Tibial nerve (tissue), 4 donors: ENCODE data around the gene FNDC11. TPM values are rescaled to one million over a fixed set of nuclear protein-coding genes. Genes with fewer than 3 reads are reported as not detected.
"Not testable (repeated sequence)": the region's sequence is repeated elsewhere in the genome, so short reads cannot be mapped to it uniquely, and the experiment has no call there.

Source experiments
- DNase-seq, 2 donors: peaks; one replicate each; pipeline ENCODE4 v3.0.0-alpha.2; 2019; ENCODE audit warnings: low spot score in 2 of 2
- H3K27ac ChIP-seq, 4 donors: fragments of 200-600 bp; sonication (generic) in 3 of 4; one replicate each; pipeline ENCODE4 v1.5.1; 2017 to 2019; ENCODE audit warnings: mild to moderate bottlenecking in 1 of 4
- H3K27me3 ChIP-seq, 2 donors: fragments of 200-600 bp; sonication (generic) in 1 of 2; one replicate each; pipeline versions ENCODE4 v1.5.1 to v1.6.0; 2017 to 2019
- H3K36me3 ChIP-seq, 3 donors: fragments of 200-600 bp; sonication (generic); one replicate each; pipeline ENCODE4 v1.5.1; 2018 to 2019
- H3K4me1 ChIP-seq, 4 donors: fragments of 200-600 bp; sonication (generic) in 3 of 4; one replicate each; pipeline ENCODE4 v1.5.1; 2017 to 2019
- H3K4me3 ChIP-seq, 4 donors: fragments of 200-600 bp; sonication (generic) in 3 of 4; one replicate each; pipeline ENCODE4 v1.5.1; 2017 to 2019; ENCODE audit warnings: mild to moderate bottlenecking in 1 of 4, moderate library complexity in 1 of 4
- H3K9me3 ChIP-seq, 4 donors: fragments of 200-600 bp; sonication (generic) in 3 of 4; one replicate each; pipeline ENCODE4 v1.5.1; 2017 to 2019
- CTCF ChIP-seq, 5 experiments: fragments of 200-600 bp in 3 of 5; fragments of 450-650 bp in 2 of 5; sonication (generic) in 3 of 5; IDR thresholded peaks; one replicate each; pipeline ENCODE4 v1.5.1; 2016 to 2019; ENCODE audit warnings: antibody characterized with exemption in 5 of 5, mild to moderate bottlenecking in 3 of 5, moderate library complexity in 2 of 5
- EP300 ChIP-seq, 2 donors: sonication (generic); formaldehyde crosslinking; IDR thresholded peaks; one replicate each; pipeline ENCODE4 v1.6.1; 2017; ENCODE audit warnings: antibody characterized with exemption in 2 of 2, mild to moderate bottlenecking in 1 of 2
- POLR2A ChIP-seq, 2 donors: fragments of 450-650 bp; IDR thresholded peaks; one replicate each; pipeline ENCODE4 v1.6.1; 2017; ENCODE audit warnings: antibody characterized with exemption in 2 of 2, mild to moderate bottlenecking in 2 of 2, moderate library complexity in 2 of 2
- WGBS, 2 donors: methylation state at CpG; one replicate each; pipeline ENCODE4 v1.1.5; 2018; 5-methylcytosine and 5-hydroxymethylcytosine counted together
- total RNA-seq, 4 donors: library from RNA; depleted of rRNA; stranded (reverse); fragments of >200 nt; gene quantifications; one replicate each; pipeline ENCODE4 v1.1.0, GENCODE V29; 2016

The FNDC11 gene
- total RNA-seq, 4 donors from 2014 or later, result 0.21 to 1.4 (median 0.30) TPM; not detected in 1

GRCh38 chr20:63558804-63559484 lies 5.0 kb downstream of the FNDC11 start:
- Histone ChIP-seq H3K27me3 (no peaks in the 10 kb centered on the region), H3K27ac (no peak overlapping the region), H3K4me1 (peaks cover 0 to 5% (median 4%) of the 10 kb centered on the region in 4 donors), H3K36me3 (peaks cover 6 to 63% (median 7%) of the 10 kb centered on the region in 3 donors), H3K4me3 (no peak overlapping the region), H3K9me3 (no peaks in the 10 kb centered on the region)
- WGBS, 2 donors, result 96 to 97% methylated on average over 14 of the region's 14 CpGs
- DNase-seq, result no peak
- TF ChIP-seq POLR2A (IDR thresholded peaks at IDR 0.05), result no peak
- TF ChIP-seq CTCF (IDR thresholded peaks at IDR 0.05), result no peak
- no peak for TF ChIP-seq EP300 (IDR thresholded peaks at IDR 0.05)

GRCh38 chr20:63559485-63560332 lies 5.8 kb downstream of the FNDC11 start:
- H3K27me3 ChIP-seq, DNase-seq, H3K4me1 ChIP-seq, H3K9me3 ChIP-seq, H3K27ac ChIP-seq, H3K4me3 ChIP-seq: not testable (repeated sequence)
- 94 to 97% methylated on average over 15 to 31 of the region's 31 CpGs for WGBS, 2 donors
- peaks cover 6 to 71% (median 7%) of the 10 kb centered on the region in 3 donors for H3K36me3 ChIP-seq

- no peaks in the 10 kb centered on the region for H3K27me3 ChIP-seq
- no peak overlapping the region for H3K27ac ChIP-seq
- WGBS, 2 donors, result 92 to 96% methylated on average over 15 to 16 of the region's 16 CpGs
- peaks cover 6 to 77% (median 7%) of the 10 kb centered on the region in 3 donors for H3K36me3 ChIP-seq
- TF ChIP-seq CTCF (IDR thresholded peaks at IDR 0.05), result no peak
- no peak for TF ChIP-seq POLR2A (IDR thresholded peaks at IDR 0.05)
- no peak for TF ChIP-seq EP300 (IDR thresholded peaks at IDR 0.05)
- H3K4me3 ChIP-seq, result no peak overlapping the region
- H3K4me1 ChIP-seq, result no peaks in the 10 kb centered on the region
- no peaks in the 10 kb centered on the region for H3K9me3 ChIP-seq
- DNase-seq, result no peak
Measured at GRCh38 chr20:63560333-63560805, 6.4 kb downstream of the FNDC11 start.

DNA sequence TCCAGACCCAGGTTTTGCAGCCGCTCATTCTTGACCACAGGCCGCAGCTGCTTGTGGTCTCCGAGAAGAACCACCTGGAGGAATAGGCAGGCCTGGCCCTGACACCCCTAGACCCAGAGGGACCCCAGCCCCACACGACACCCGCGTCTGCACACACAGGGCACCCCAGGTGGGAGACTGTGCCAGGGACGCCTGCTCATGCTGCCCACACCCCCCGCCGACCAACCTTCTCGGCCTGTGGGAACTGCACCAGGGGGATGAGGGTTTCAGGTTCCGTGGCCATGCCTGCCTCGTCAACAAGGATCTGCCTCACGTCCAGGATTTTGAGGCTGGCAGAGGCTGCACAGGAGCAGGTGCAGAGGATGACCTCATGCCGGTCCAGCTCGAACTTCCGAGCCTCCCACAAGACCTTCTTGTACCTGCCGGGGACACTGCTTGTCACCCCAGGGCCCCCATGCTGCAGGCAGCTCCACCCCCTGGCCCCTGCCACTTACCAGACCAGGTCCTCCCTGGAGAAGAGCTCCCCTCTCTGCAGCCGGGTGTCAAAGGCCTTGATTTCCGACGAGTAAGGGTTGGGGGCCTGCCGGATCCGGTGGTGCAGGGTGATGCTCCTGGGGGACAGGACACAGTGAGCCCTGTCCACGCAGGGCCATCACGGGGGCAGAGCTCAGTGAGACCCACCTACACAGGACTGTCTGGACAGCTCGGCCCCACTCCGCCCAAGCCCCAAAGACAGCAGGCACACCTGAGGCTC lies 7.1 kb downstream of the FNDC11 start:
- H3K27me3 ChIP-seq, result no peaks in the 10 kb centered on the region
- H3K27ac ChIP-seq, result no peak overlapping the region
- H3K4me3 ChIP-seq, result no peak overlapping the region
- no peaks in the 10 kb centered on the region for H3K9me3 ChIP-seq
- 84 to 91% methylated on average over 14 to 22 of the region's 26 CpGs for WGBS, 2 donors
- peaks cover 6 to 84% (median 7%) of the 10 kb centered on the region in 3 donors for H3K36me3 ChIP-seq
- TF ChIP-seq CTCF (IDR thresholded peaks at IDR 0.05) (no peak), EP300 (IDR thresholded peaks at IDR 0.05) (no peak), POLR2A (IDR thresholded peaks at IDR 0.05) (no peak)
- DNase-seq, result no peak
- H3K4me1 ChIP-seq, result no peaks in the 10 kb centered on the region

GRCh38 chr20:63561624-63562396 lies 7.9 kb downstream of the FNDC11 start:
- Histone ChIP-seq H3K36me3 (peaks cover 6 to 92% (median 7%) of the 10 kb centered on the region in 3 donors), H3K4me3 (no peak overlapping the region), H3K27ac (no peak overlapping the region), H3K27me3 (no peaks in the 10 kb centered on the region), H3K9me3 (no peaks in the 10 kb centered on the region), H3K4me1 (no peaks in the 10 kb centered on the region)
- TF ChIP-seq EP300 (IDR thresholded peaks at IDR 0.05) (no peak), POLR2A (IDR thresholded peaks at IDR 0.05) (no peak), CTCF (IDR thresholded peaks at IDR 0.05) (no peak)
- 83 to 86% methylated on average over 20 to 24 of the region's 36 CpGs for WGBS, 2 donors
- no peak for DNase-seq
